ENCODE measurements around the gene BDH2.

GRCh38 chr4:103075435-103075893 is 24.2 kb downstream of the BDH2 start:
- TF ChIP-seq CTCF (conservative IDR thresholded peaks at IDR 0.05; ENCODE audit: low read length), result no peak
- TF ChIP-seq EZH2phosphoT487 (IDR thresholded peaks at IDR 0.05; ENCODE audit: borderline replicate concordance, low read depth, low read length), result no peak
